Measurements from ENCODE around the gene PDS5B.
"Not testable (repeated sequence)": the region's sequence is repeated elsewhere in the genome, so short reads cannot be mapped to it uniquely, and the experiment has no call there.

Gene PDS5B

GRCh38 chr13:32822771-32823170, 236.5 kb downstream of the PDS5B start:
- no peak for DNase-seq

GRCh38 chr13:32823597-32823996, 237.3 kb downstream of the PDS5B start:
- DNase-seq = no peak

GRCh38 chr13:32824061-32824460, 237.8 kb downstream of the PDS5B start:
- DNase-seq = no peak

GRCh38 chr13:32824675-32825074, 238.4 kb downstream of the PDS5B start:
- no peak for DNase-seq

DNA sequence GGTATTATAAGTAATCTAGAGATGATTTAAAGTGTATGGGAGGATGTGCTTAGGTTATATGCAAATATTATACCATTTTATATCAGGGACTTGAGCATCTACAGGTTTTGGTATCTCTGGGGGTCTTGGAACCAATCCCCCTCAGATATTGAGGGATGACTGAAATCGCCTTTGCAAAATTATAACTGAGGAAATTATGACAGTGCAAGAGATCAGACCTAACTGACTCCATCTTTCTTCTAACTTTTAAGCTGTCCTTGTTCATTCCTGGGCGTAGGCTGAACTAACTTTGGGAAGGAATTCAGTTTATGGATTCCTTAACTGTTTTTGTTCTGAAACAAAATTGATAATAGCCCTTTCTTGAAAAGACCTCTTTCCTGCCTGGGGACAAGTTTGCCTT, 239.2 kb downstream of the PDS5B start:
- no peak for DNase-seq

DNA sequence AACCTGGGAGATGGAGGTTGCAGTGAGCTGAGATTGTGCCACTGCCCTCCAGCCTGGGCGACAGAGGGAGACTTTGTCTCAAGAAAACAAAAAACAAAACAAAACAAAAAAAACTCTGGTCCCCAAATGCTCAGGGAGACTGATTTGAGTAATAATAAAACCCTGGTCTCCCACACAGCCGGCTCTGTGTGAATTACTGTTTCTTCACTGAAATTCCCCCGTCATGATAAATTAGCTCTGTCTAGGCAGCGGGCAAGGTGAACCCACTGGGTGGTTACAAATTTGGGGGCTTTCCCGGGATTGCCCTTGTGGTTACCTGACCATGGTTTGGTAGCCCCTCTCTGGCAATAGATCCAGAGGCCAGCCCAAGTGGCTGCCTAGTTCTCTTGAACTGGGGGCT, 240.1 kb downstream of the PDS5B start:
- DNase-seq = not testable (repeated sequence)

Data from DMS 273 treated with DMSO at 0.1 percent for 48 hours (cell line).